ENCODE results near the gene HS3ST3B1.

HS3ST3B1 gene

GRCh38 chr17:14359163-14360020, 58.5 kb downstream of the HS3ST3B1 start:
- DNase-seq, result peak; percentile 59

- DNase-seq, result no peak
Observed at GRCh38 chr17:14360856-14361255, 60.0 kb downstream of the HS3ST3B1 start.

- DNase-seq, result no peak
Observed at GRCh38 chr17:14361470-14361869, 60.6 kb downstream of the HS3ST3B1 start.

- DNase-seq, result no peak
Observed at GRCh38 chr17:14361945-14362508, 61.1 kb downstream of the HS3ST3B1 start.

- DNase-seq, result no peak
Observed at GRCh38 chr17:14366199-14366598, 65.3 kb downstream of the HS3ST3B1 start.

- no peak for DNase-seq
Observed at GRCh38 chr17:14372461-14372860, 71.6 kb downstream of the HS3ST3B1 start.

GRCh38 chr17:14372905-14373613, 72.2 kb downstream of the HS3ST3B1 start:
- no peak for DNase-seq

- no peak for DNase-seq
Observed at GRCh38 chr17:14373614-14374259, 72.9 kb downstream of the HS3ST3B1 start.

- no peak for DNase-seq
Observed at GRCh38 chr17:14374268-14374667, 73.4 kb downstream of the HS3ST3B1 start.

GRCh38 chr17:14376666-14377065, 75.8 kb downstream of the HS3ST3B1 start:
- no peak for DNase-seq

GRCh38 chr17:14381606-14382005, 80.7 kb downstream of the HS3ST3B1 start:
- no peak for DNase-seq

GRCh38 chr17:14387036-14387435, 86.2 kb downstream of the HS3ST3B1 start:
- no peak for DNase-seq

GRCh38 chr17:14389681-14390080, 88.8 kb downstream of the HS3ST3B1 start:
- DNase-seq, result no peak

GRCh38 chr17:14393723-14394122, 92.8 kb downstream of the HS3ST3B1 start:
- no peak for DNase-seq

GRCh38 chr17:14395255-14395654, 94.4 kb downstream of the HS3ST3B1 start:
- DNase-seq, result no peak

GRCh38 chr17:14396547-14396946, 95.7 kb downstream of the HS3ST3B1 start:
- no peak for DNase-seq

GRCh38 chr17:14398766-14399165, 97.9 kb downstream of the HS3ST3B1 start:
- no peak for DNase-seq

Measured in activated CD4-positive, alpha-beta T cell treated with anti-CD3 and anti-CD28 coated beads for 48 hours (primary cell).